ENCODE measurements around the gene PBRM1. TPM values are rescaled to one million over a fixed set of nuclear protein-coding genes. Genes with fewer than 3 reads are reported as not detected.

PBRM1 gene
- total RNA-seq, 4 donors from 2014 or later, result 22.5 to 152 (median 56.6) TPM

DNA sequence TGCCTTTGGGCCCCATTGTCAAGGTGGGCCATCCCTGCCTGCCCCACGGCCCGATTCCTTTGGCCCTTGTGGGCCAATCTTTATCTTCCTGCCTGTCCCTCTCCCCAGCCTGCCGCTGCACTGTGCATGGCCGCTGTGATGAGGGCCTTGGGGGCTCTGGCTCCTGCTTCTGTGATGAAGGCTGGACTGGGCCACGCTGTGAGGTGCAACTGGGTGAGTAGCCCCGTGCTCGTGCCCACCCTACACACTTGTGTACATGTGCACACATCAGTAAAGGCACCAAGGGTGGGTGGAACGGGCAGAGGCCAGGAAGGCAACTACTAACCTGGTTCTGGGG lies 164.3 kb downstream of the PBRM1 start:
- intact Hi-C loops (cut with DNase I; ENCODE audit: low total_unique reads), result no loop called here
- Histone ChIP-seq H3K27ac (no peak overlapping the region), H3K9me3 (no peaks in the 10 kb centered on the region), H3K36me3 (no peaks in the 10 kb centered on the region), H3K4me3 (no peak overlapping the region), H3K27me3 (no peaks in the 10 kb centered on the region), H3K4me1 (no peaks in the 10 kb centered on the region)
- no peak for TF ChIP-seq CTCF (IDR thresholded peaks at IDR 0.05)
- TF ChIP-seq POLR2A (IDR thresholded peaks at IDR 0.05), result no peak
- DNase-seq, result no peak

GRCh38 chr3:52520716-52521487 lies 164.8 kb downstream of the PBRM1 start:
- intact Hi-C loops (cut with DNase I; ENCODE audit: low total_unique reads), result no loop called here
- no peak overlapping the region for H3K27ac ChIP-seq
- DNase-seq, result no peak
- H3K4me3 ChIP-seq, result no peak overlapping the region
- no peaks in the 10 kb centered on the region for H3K36me3 ChIP-seq
- TF ChIP-seq CTCF (IDR thresholded peaks at IDR 0.05) (no peak), POLR2A (IDR thresholded peaks at IDR 0.05) (no peak)
- no peaks in the 10 kb centered on the region for H3K9me3 ChIP-seq
- no peaks in the 10 kb centered on the region for H3K4me1 ChIP-seq
- H3K27me3 ChIP-seq, result no peaks in the 10 kb centered on the region

DNA sequence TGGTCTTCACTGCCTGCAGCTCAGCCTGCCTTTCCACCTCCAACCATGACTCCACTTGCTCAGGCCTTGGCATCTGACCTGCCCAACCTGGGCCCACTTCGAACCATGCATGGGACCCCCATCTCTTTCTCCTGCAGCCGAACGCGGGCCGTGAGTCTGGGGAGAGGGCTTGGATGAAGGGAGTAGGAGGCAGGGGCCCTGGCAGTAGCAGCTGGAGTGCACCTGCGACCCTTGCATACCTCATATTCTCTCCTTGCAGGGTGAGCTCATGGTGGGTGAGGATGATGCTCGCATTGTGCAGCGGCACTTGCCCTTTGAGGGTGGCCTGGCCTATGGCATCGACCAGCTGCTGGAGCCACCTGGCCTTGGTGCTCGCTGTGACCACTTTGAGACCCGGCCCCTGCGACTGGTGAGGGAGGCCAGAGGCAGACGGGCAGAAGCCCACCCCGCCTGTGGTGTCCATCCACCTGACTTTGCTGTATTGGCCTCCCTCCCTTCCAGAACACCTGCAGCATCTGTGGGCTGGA lies 165.5 kb downstream of the PBRM1 start:
- Histone ChIP-seq H3K4me1 (no peaks in the 10 kb centered on the region), H3K27me3 (no peaks in the 10 kb centered on the region), H3K4me3 (no peak overlapping the region), H3K9me3 (no peaks in the 10 kb centered on the region), H3K27ac (no peak overlapping the region), H3K36me3 (no peaks in the 10 kb centered on the region)
- TF ChIP-seq POLR2A (IDR thresholded peaks at IDR 0.05) (no peak), CTCF (IDR thresholded peaks at IDR 0.05) (no peak)
- intact Hi-C loops (cut with DNase I; ENCODE audit: low total_unique reads), result no loop called here
- DNase-seq, result no peak

GRCh38 chr3:52519445-52520140 lies 166.1 kb downstream of the PBRM1 start:
- DNase-seq, result no peak
- Histone ChIP-seq H3K36me3 (no peaks in the 10 kb centered on the region), H3K4me1 (no peaks in the 10 kb centered on the region), H3K9me3 (no peaks in the 10 kb centered on the region), H3K27me3 (no peaks in the 10 kb centered on the region), H3K4me3 (no peak overlapping the region), H3K27ac (no peak overlapping the region)
- intact Hi-C loops (cut with DNase I; ENCODE audit: low total_unique reads), result no loop called here
- no peak for TF ChIP-seq CTCF (IDR thresholded peaks at IDR 0.05)
- no peak for TF ChIP-seq POLR2A (IDR thresholded peaks at IDR 0.05)
